GM21737 (cell line): ENCODE measurements around the gene PCNT.

Experiments
- ATAC-seq: cut with Tn5 transposase; IDR thresholded peaks from one replicate; pipeline ENCODE4 v1.9.1; 2021; ENCODE audit warnings: mild to moderate bottlenecking, moderate library complexity; ENCODE audit not compliant: unreplicated experiment

Gene PCNT

GRCh38 chr21:46323710-46324389, at the start of gene PCNT, which contains the start of gene C21orf58:
Gene PCNT, plus strand, starts transcription at chr21:46324156. Its CDS starts 73 bp downstream, at chr21:46324229.
Gene C21orf58, minus strand, starts transcription at chr21:46323870. Its CDS starts 1,132 bp downstream, at chr21:46322738.
- peak; percentile 73 for ATAC-seq

GRCh38 chr21:46274797-46275390, 49.1 kb upstream of the PCNT start:
- no peak for ATAC-seq

GRCh38 chr21:46284077-46284644, 39.8 kb upstream of the PCNT start:
- ATAC-seq = no peak

GRCh38 chr21:46284733-46285132, 39.2 kb upstream of the PCNT start:
- ATAC-seq = no peak

- ATAC-seq = no peak
Measured at GRCh38 chr21:46285206-46285661, 38.7 kb upstream of the PCNT start, which contains the start of gene MCM3AP. Gene MCM3AP, minus strand, starts transcription at chr21:46285611. Its CDS starts 325 bp downstream, at chr21:46285286.

GRCh38 chr21:46285761-46286647, 38.0 kb upstream of the PCNT start, which contains the start of gene YBEY:
Gene YBEY, plus strand, starts transcription at chr21:46286342. Its CDS starts 572 bp downstream, at chr21:46286914.
- ATAC-seq = peak; percentile 75

- ATAC-seq = no peak
Measured at GRCh38 chr21:46286648-46287002, 37.3 kb upstream of the PCNT start.

- ATAC-seq = no peak
Measured at GRCh38 chr21:46287541-46287940, 36.4 kb upstream of the PCNT start.

- ATAC-seq = no peak
Measured at GRCh38 chr21:46289655-46290179, 34.2 kb upstream of the PCNT start.

GRCh38 chr21:46291561-46291960, 32.4 kb upstream of the PCNT start:
- ATAC-seq = no peak

- ATAC-seq = no peak
Measured at GRCh38 chr21:46294647-46295176, 29.2 kb upstream of the PCNT start.

GRCh38 chr21:46295177-46295770, 28.7 kb upstream of the PCNT start:
- ATAC-seq = no peak

GRCh38 chr21:46295996-46296752, 27.8 kb upstream of the PCNT start:
- ATAC-seq = peak; percentile 65

- ATAC-seq = no peak
Measured at GRCh38 chr21:46297338-46298271, 26.4 kb upstream of the PCNT start.

- ATAC-seq = no peak
Measured at GRCh38 chr21:46299167-46299566, 24.8 kb upstream of the PCNT start.

GRCh38 chr21:46301759-46302158, 22.2 kb upstream of the PCNT start:
- no peak for ATAC-seq

- no peak for ATAC-seq
Measured at GRCh38 chr21:46304437-46304836, 19.5 kb upstream of the PCNT start.

GRCh38 chr21:46304955-46305354, 19.0 kb upstream of the PCNT start:
- no peak for ATAC-seq
